C4-2B (cell line): ENCODE results near the gene UCP3.

Experiments used
- ZFX ChIP-seq: fragments of 450-650 bp; IDR thresholded peaks from 2 replicates; pipeline ENCODE4 v1.6.1; 2017
- TF ChIP-seq, protein P1 (sequence below): fragments of 450-650 bp; conservative IDR thresholded peaks from 2 replicates; pipeline ENCODE4 v1.5.1; 2017; ENCODE audit warnings: mild to moderate bottlenecking

DNA sequence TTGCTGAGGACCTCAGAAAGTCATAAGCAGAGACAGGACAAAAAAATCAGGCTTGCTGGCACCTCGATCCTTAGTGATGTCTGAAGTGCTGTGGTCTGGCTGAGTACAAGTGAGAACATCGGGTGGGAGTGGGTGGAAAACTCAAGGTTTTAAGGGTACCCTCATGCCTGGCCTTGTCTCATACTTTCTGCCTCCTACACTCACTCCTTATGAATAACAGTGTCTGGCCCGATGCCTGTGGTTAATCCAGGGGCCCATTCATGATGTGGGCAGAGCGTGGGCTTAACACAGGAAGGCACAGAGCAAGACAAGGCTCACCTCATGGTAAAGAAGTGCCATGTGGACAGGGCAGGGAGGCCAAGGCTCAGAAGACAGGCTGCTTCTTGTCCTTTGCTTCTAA, 11.0 kb upstream of the UCP3 start:
- TF ChIP-seq, protein P1, sequence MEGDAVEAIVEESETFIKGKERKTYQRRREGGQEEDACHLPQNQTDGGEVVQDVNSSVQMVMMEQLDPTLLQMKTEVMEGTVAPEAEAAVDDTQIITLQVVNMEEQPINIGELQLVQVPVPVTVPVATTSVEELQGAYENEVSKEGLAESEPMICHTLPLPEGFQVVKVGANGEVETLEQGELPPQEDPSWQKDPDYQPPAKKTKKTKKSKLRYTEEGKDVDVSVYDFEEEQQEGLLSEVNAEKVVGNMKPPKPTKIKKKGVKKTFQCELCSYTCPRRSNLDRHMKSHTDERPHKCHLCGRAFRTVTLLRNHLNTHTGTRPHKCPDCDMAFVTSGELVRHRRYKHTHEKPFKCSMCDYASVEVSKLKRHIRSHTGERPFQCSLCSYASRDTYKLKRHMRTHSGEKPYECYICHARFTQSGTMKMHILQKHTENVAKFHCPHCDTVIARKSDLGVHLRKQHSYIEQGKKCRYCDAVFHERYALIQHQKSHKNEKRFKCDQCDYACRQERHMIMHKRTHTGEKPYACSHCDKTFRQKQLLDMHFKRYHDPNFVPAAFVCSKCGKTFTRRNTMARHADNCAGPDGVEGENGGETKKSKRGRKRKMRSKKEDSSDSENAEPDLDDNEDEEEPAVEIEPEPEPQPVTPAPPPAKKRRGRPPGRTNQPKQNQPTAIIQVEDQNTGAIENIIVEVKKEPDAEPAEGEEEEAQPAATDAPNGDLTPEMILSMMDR = no peak
- TF ChIP-seq ZFX = no peak
